HG02884 (cell line): ENCODE results near the gene RAP1GAP2.
A peak's percentile ranks its signal among the peaks of the same experiment; 100 is the strongest.
"Not testable (repeated sequence)": the region's sequence is repeated elsewhere in the genome, so short reads cannot be mapped to it uniquely, and the experiment has no call there.

Experiments used
- ATAC-seq: cut with Tn5 transposase; IDR thresholded peaks from one replicate; pipeline ENCODE4 v1.9.1; 2021; ENCODE audit warnings: mild to moderate bottlenecking, moderate library complexity; ENCODE audit not compliant: unreplicated experiment

The RAP1GAP2 gene

DNA sequence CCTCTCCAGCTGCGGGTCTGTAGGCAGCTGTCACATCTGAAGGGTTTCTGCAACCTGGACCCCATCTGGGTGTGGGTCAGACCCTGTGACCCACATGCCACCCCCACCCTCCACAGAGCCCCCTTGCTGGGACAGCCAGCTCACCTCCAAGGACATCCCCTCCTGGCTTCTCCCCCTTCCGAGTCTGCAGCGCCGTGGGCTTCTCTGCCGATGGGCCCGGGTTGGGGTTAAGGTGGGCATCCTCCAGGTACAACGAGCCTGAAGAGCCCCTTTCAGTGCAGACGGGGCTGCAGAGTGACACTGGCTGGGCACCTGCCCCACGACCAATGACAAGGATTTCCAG, 238.3 kb downstream of the RAP1GAP2 start:
- no peak for ATAC-seq

DNA sequence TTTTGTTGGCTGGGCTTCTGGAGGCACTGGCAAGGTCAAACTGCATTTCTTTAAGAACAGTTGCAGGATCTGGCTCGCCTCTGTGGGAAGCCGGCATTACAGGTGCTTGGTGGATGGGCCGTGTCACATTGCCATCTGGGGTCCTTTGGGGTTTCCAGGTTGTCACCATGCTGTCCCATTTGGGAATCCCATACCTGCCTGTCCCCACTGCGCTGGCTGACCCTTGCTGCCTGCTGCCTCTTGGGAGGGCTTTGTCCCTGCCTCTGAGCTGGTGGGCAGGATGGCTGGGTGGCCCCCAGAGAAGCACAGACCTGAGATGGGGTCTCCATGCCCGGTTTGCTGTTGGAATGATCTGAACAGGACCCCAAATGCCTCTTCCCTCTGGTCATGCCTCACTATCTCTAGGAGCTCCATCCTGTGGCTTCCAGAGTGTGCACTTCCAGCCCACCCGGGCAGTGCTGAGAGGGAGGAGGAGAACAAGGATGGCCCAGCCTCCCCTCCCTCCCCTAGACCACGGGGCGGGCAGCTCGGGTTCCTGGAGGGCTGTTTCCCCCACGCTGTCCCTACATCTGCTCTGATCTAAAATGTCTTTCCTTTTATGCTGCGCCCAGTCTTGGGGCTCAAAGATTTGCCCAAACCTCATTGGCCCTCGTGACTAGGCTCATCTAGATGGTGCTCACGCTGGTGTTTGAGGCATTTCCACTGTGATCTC, 239.2 kb downstream of the RAP1GAP2 start:
- ATAC-seq, result no peak

GRCh38 chr17:3035968-3036280, 239.7 kb downstream of the RAP1GAP2 start:
- no peak for ATAC-seq

GRCh38 chr17:3036800-3037199, 240.6 kb downstream of the RAP1GAP2 start:
- no peak for ATAC-seq

DNA sequence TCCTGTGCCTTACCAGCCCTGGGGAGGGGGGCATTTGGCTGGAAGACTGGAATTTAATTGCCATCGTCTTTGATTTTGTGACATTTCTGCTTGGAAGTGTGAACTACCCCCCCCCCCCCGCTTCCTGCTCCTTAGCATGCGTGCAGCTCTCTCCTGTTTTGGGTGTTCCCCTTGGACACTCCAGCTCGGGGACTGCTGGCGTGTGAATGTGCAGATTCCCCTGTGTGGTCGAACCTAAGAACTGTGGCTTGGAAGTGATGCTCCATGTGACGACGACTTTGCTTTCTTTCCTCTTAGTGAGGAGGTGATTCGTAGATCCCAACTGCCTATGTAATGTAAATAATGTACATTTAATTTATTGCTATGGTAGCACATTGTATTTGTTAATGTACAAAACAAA, 241.0 kb downstream of the RAP1GAP2 start:
- no peak for ATAC-seq

DNA sequence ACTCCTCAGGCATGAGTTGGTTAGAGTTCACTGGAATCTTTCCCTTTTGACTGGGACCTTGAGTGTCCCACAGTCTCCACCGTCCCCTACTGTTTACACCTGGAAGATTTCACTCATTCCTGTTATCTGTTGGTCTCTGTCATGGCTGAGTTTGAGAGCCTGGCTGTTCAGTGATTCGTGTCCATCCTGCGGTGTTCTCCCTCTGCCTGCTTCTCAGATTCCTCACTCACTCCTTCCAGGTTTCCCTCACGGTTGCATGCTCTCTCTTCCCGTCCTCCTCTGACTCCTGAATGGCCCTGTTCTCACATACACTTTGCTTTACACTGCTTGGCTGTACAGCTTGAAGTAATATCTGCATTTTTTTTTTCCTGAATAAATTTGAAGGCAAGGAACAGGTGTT, 242.7 kb downstream of the RAP1GAP2 start:
- no peak for ATAC-seq

DNA sequence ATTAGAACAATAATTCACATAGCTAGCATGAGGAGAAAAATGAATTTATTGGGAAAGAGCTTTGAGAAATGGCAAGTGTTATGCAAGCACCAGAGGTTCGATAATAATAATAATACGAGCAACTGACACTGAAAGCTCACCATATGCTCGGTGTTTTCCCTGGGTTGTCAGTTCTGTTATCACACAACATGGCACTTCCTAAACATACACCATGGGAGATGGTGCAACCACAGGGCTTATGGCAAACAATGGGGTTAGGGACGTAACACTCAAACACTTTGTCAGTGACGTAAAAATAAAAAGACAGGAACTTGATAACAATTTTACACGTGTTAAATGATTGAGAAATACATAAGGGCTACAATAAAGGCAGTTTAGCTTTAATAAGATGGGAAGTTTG, 243.5 kb downstream of the RAP1GAP2 start:
- no peak for ATAC-seq

- ATAC-seq, result no peak
Measured at GRCh38 chr17:3040882-3041281, 244.6 kb downstream of the RAP1GAP2 start.

- ATAC-seq, result no peak
Measured at GRCh38 chr17:3043737-3044365, 247.6 kb downstream of the RAP1GAP2 start.

DNA sequence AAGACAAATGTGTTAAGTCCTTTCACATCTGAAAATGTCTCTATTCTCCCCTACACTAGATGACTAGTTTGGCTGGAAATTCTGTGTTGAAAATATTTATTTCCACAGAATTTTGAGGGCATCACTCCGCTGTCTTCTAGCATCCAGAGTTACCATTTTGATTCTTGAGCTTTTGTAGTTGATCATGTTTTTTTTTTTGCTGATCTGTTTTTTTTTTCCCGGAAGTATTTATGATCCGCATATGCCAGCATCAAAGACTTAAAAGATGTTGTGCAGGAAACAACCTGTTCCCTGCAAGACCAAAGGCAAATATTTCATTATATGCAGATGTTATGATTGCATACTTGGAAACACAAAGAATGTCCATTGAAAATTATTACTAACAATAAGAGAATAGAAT, 250.5 kb downstream of the RAP1GAP2 start:
- no peak for ATAC-seq

DNA sequence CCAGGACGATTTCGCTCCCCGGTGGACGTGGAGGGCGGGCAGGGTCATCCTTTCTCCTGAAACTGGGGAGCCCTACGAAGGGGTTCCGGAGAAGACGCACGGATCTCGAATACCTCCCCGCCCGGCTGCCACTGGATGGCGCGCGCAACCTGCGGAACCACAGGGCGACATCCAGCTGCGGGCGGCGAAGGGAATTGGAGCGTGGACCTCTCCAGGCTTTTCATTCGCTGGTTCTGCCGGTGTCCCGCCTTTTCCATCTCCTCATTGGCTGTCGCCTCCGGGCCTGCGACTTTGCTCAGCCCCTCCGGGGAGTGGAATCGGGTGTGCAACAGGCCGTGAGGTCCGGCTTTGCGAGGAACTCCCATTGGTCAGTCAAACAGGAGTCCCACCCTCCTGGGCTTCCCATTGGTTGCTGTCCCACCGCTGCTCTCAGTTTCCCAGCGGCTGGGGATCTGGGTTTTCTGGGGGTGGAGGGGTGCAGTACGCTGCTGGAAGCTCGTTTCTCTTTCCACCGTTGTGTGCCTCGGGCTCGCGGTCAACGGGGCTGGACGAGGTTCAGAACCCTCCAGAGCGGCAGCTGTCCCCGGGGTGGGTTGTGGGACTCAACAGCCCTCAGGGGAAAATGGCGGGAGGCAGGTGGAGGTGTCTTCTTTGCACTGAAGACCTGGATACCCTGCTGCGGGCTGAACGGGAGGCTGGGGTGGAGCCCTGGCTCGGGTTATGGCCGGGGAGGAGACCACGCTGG, 252.7 kb downstream of the RAP1GAP2 start:
- peak; percentile 96 for ATAC-seq

GRCh38 chr17:3049705-3050295, 253.6 kb downstream of the RAP1GAP2 start:
- ATAC-seq, result no peak

- not testable (repeated sequence) for ATAC-seq
Measured at GRCh38 chr17:3054868-3055267, 258.6 kb downstream of the RAP1GAP2 start.

DNA sequence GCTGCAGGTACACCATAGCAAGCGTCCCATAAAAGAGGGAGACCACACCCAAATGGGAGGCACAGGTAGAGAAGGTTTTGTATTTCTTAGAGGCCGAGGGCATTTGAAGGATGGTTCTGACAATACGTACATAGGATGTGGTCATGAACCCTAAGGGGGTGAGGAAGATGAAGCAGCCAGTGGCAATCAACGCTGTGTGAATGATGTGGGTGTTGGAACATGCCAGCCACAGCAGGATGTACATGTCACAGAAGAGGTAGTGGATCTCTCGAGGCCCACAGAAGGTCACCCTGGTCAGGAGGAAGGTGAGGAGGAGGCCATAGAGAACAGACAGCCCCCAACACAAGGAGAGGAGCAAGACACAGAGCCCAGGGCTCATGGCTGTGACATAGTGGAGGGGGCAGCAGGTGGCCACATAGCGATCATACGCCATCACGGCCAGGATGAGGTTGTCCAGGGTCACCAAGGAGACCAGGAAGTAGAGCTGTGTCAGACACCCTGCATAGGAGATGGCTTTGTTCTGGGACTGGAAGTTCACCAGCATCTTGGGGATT, 266.7 kb downstream of the RAP1GAP2 start:
- not testable (repeated sequence) for ATAC-seq

- ATAC-seq, result not testable (repeated sequence)
Measured at GRCh38 chr17:3063507-3063906, 267.3 kb downstream of the RAP1GAP2 start, which contains the start of gene OR1D5. OR1D5 (minus strand) TSS chr17:3063607; CDS start chr17:3063607, 0 bp downstream.

- not testable (repeated sequence) for ATAC-seq
Measured at GRCh38 chr17:3065192-3065591, 269.0 kb downstream of the RAP1GAP2 start.

GRCh38 chr17:3073850-3074249, 277.6 kb downstream of the RAP1GAP2 start:
- ATAC-seq, result not testable (repeated sequence)
